ENCODE measurements around the gene NIN. TPM values are rescaled to one million over a fixed set of nuclear protein-coding genes. Genes with fewer than 3 reads are reported as not detected.

NIN gene
- total RNA-seq, 3 donors from 2014 or later (not counting 1 experiment from before 2014, with no cell fraction given): 90.8 to 127 (median 118) TPM

GRCh38 chr14:50806241-50806933 is 24.6 kb downstream of the NIN start:
- Mint-ChIP-seq H3K36me3 (no peaks in the 10 kb centered on the region), H3K4me3 (no peak overlapping the region), H3K27me3 (ENCODE audit: low read depth in 2 of 2) (no peaks in the 10 kb centered on the region), H3K9me3 (no peaks in the 10 kb centered on the region), H3K4me1 (peaks cover 0 to 12% of the 10 kb centered on the region in 2 donors), H3K27ac (peak overlapping the region in 1 of 2 donors; percentile 9)
- no peaks in the 10 kb centered on the region for H3K27me3 ChIP-seq (ENCODE audit: control insufficient read depth, insufficient read depth, low read length)
- WGBS (ENCODE audit: insufficient coverage): 100% methylated on average over 2 of the region's 3 CpGs
- no peaks in the 10 kb centered on the region for H3K9me3 ChIP-seq (ENCODE audit: control insufficient read depth, insufficient read depth, low read length)
- ATAC-seq (no peak), DNase-seq (no peak)
- no peak for TF ChIP-seq CTCF (IDR thresholded peaks at IDR 0.05)
- H3K27ac ChIP-seq (ENCODE audit: low read length): no peak overlapping the region
- peaks cover 24% of the 10 kb centered on the region for H3K36me3 ChIP-seq (ENCODE audit: control insufficient read depth, insufficient read depth, low read length)
- intact Hi-C loops (cut with micrococcal nuclease): no loop called here
- no peak overlapping the region for H3K4me3 ChIP-seq (ENCODE audit: low read length)
- H3K4me1 ChIP-seq (ENCODE audit: control insufficient read depth, insufficient read depth, low read length): no peaks in the 10 kb centered on the region

GRCh38 chr14:50805396-50805795 is 25.6 kb downstream of the NIN start:
- Histone ChIP-seq H3K4me1 (ENCODE audit: control insufficient read depth, insufficient read depth, low read length) (no peaks in the 10 kb centered on the region), H3K27ac (ENCODE audit: low read length) (no peak overlapping the region), H3K27me3 (ENCODE audit: control insufficient read depth, insufficient read depth, low read length) (no peaks in the 10 kb centered on the region), H3K36me3 (ENCODE audit: control insufficient read depth, insufficient read depth, low read length) (peaks cover 24% of the 10 kb centered on the region), H3K9me3 (ENCODE audit: control insufficient read depth, insufficient read depth, low read length) (no peaks in the 10 kb centered on the region), H3K4me3 (ENCODE audit: low read length) (no peak overlapping the region)
- peak overlapping the region in 1 of 2 donors; percentile 9 for H3K27ac Mint-ChIP-seq
- H3K36me3 Mint-ChIP-seq: no peaks in the 10 kb centered on the region
- H3K4me3 Mint-ChIP-seq: no peak overlapping the region
- no peak for TF ChIP-seq CTCF (IDR thresholded peaks at IDR 0.05)
- intact Hi-C loops (cut with micrococcal nuclease): no loop called here
- DNase-seq (no peak), ATAC-seq (no peak)
- no peaks in the 10 kb centered on the region for H3K27me3 Mint-ChIP-seq (ENCODE audit: low read depth in 2 of 2)
- WGBS (ENCODE audit: insufficient coverage): 81% methylated on average over 3 of the region's 3 CpGs
- peaks cover 0 to 12% of the 10 kb centered on the region in 2 donors for H3K4me1 Mint-ChIP-seq
- H3K9me3 Mint-ChIP-seq: no peaks in the 10 kb centered on the region

- no peaks in the 10 kb centered on the region for H3K9me3 Mint-ChIP-seq
- H3K36me3 ChIP-seq (ENCODE audit: control insufficient read depth, insufficient read depth, low read length): peaks cover 26% of the 10 kb centered on the region
- ATAC-seq: no peak
- H3K9me3 ChIP-seq (ENCODE audit: control insufficient read depth, insufficient read depth, low read length): no peaks in the 10 kb centered on the region
- DNase-seq: no peak
- no peaks in the 10 kb centered on the region for H3K27me3 Mint-ChIP-seq (ENCODE audit: low read depth in 2 of 2)
- TF ChIP-seq CTCF (IDR thresholded peaks at IDR 0.05): no peak
- intact Hi-C loops (cut with micrococcal nuclease): no loop called here
- no peaks in the 10 kb centered on the region for H3K36me3 Mint-ChIP-seq
- no peak overlapping the region for H3K4me3 ChIP-seq (ENCODE audit: low read length)
- no peak overlapping the region for H3K27ac ChIP-seq (ENCODE audit: low read length)
- WGBS (ENCODE audit: insufficient coverage): 97% methylated on average over 5 of the region's 5 CpGs
- peaks cover 0 to 5% of the 10 kb centered on the region in 2 donors for H3K4me1 Mint-ChIP-seq
- H3K4me3 Mint-ChIP-seq: no peak overlapping the region
- no peaks in the 10 kb centered on the region for H3K4me1 ChIP-seq (ENCODE audit: control insufficient read depth, insufficient read depth, low read length)
- no peak overlapping the region for H3K27ac Mint-ChIP-seq
- no peaks in the 10 kb centered on the region for H3K27me3 ChIP-seq (ENCODE audit: control insufficient read depth, insufficient read depth, low read length)
Observed at GRCh38 chr14:50804181-50804721, 26.7 kb downstream of the NIN start.
